Measurements from ENCODE around the gene HEATR1. TPM values are rescaled to one million over a fixed set of nuclear protein-coding genes. Genes with fewer than 3 reads are reported as not detected.

Gene HEATR1
- total and polyA plus RNA-seq, 9 donors = 13.3 to 23.1 (median 19.0) TPM

- no CpG with 5 or more reads among the region's 1 CpG for WGBS (ENCODE audit: insufficient coverage)
- no peak overlapping the region for H3K4me3 ChIP-seq (ENCODE audit: low read length)
- H3K36me3 ChIP-seq (ENCODE audit: control insufficient read depth, insufficient read depth, low read length) = peaks cover 16% of the 10 kb centered on the region
- DNase-seq = no peak
- no peak overlapping the region for H3K27ac ChIP-seq (ENCODE audit: low read length)
- no peaks in the 10 kb centered on the region for H3K4me1 ChIP-seq (ENCODE audit: control insufficient read depth, insufficient read depth, low read length)
- H3K27me3 ChIP-seq (ENCODE audit: control insufficient read depth, insufficient read depth, low read length) = no peaks in the 10 kb centered on the region
- no peaks in the 10 kb centered on the region for H3K9me3 ChIP-seq (replicated peaks; ENCODE audit: control insufficient read depth, low read depth, low read length)
Observed at GRCh38 chr1:236530286-236530685, 74.0 kb downstream of the HEATR1 start.

- no peaks in the 10 kb centered on the region for H3K27me3 ChIP-seq (ENCODE audit: control insufficient read depth, insufficient read depth, low read length)
- no peak for DNase-seq
- H3K4me3 ChIP-seq (ENCODE audit: low read length) = no peak overlapping the region
- H3K9me3 ChIP-seq (replicated peaks; ENCODE audit: control insufficient read depth, low read depth, low read length) = no peaks in the 10 kb centered on the region
- H3K4me1 ChIP-seq (ENCODE audit: control insufficient read depth, insufficient read depth, low read length) = peaks cover 6% of the 10 kb centered on the region
- no peak overlapping the region for H3K27ac ChIP-seq (ENCODE audit: low read length)
- H3K36me3 ChIP-seq (ENCODE audit: control insufficient read depth, insufficient read depth, low read length) = peaks cover 12% of the 10 kb centered on the region
- 100% methylated on average over 1 of the region's 3 CpGs for WGBS (ENCODE audit: insufficient coverage)
Observed at GRCh38 chr1:236526079-236526478, 78.2 kb downstream of the HEATR1 start.

- DNase-seq = no peak
- H3K27ac ChIP-seq (ENCODE audit: low read length) = peak overlapping the region; percentile 98
- no peaks in the 10 kb centered on the region for H3K9me3 ChIP-seq (replicated peaks; ENCODE audit: control insufficient read depth, low read depth, low read length)
- WGBS (ENCODE audit: insufficient coverage) = no CpG with 5 or more reads among the region's 3 CpGs
- peaks cover 12% of the 10 kb centered on the region for H3K36me3 ChIP-seq (ENCODE audit: control insufficient read depth, insufficient read depth, low read length)
- peak overlapping the region; percentile 74 for H3K4me3 ChIP-seq (ENCODE audit: low read length)
- peaks cover 6% of the 10 kb centered on the region for H3K4me1 ChIP-seq (ENCODE audit: control insufficient read depth, insufficient read depth, low read length)
- no peaks in the 10 kb centered on the region for H3K27me3 ChIP-seq (ENCODE audit: control insufficient read depth, insufficient read depth, low read length)
Observed at GRCh38 chr1:236524895-236525184, 79.5 kb downstream of the HEATR1 start.

GRCh38 chr1:236524142-236524894, 80.0 kb downstream of the HEATR1 start:
- WGBS (ENCODE audit: insufficient coverage) = 0% methylated on average over 21 of the region's 32 CpGs
- no peaks in the 10 kb centered on the region for H3K9me3 ChIP-seq (replicated peaks; ENCODE audit: control insufficient read depth, low read depth, low read length)

GRCh38 chr1:236523704-236524141, 80.6 kb downstream of the HEATR1 start, which contains the start of gene LGALS8:
LGALS8 (plus strand) TSS chr1:236523982; CDS start chr1:236526071, 2,089 bp downstream.
- Histone ChIP-seq H3K36me3 (ENCODE audit: control insufficient read depth, insufficient read depth, low read length) (peaks cover 12% of the 10 kb centered on the region), H3K4me3 (ENCODE audit: low read length) (peak within 1 kb of the TSS; percentile 74), H3K9me3 (replicated peaks; ENCODE audit: control insufficient read depth, low read depth, low read length) (no peaks in the 10 kb centered on the region), H3K27ac (ENCODE audit: low read length) (peak within 1 kb of the TSS; percentile 98), H3K27me3 (ENCODE audit: control insufficient read depth, insufficient read depth, low read length) (no peaks in the 10 kb centered on the region), H3K4me1 (ENCODE audit: control insufficient read depth, insufficient read depth, low read length) (peaks cover 6% of the 10 kb centered on the region)
- peak; percentile 94 for DNase-seq
- WGBS (ENCODE audit: insufficient coverage) = under 1% methylated on average over 34 of the region's 35 CpGs

More at GRCh38 chr1:236524142-236524894, 80.0 kb downstream of the HEATR1 start:
- Histone ChIP-seq H3K36me3 (ENCODE audit: control insufficient read depth, insufficient read depth, low read length) (peaks cover 12% of the 10 kb centered on the region), H3K4me1 (ENCODE audit: control insufficient read depth, insufficient read depth, low read length) (peaks cover 6% of the 10 kb centered on the region), H3K27ac (ENCODE audit: low read length) (peak overlapping the region; percentile 98), H3K27me3 (ENCODE audit: control insufficient read depth, insufficient read depth, low read length) (no peaks in the 10 kb centered on the region), H3K4me3 (ENCODE audit: low read length) (peak overlapping the region; percentile 74)
- peak; percentile 94 for DNase-seq

GRCh38 chr1:236522937-236523703, 81.2 kb downstream of the HEATR1 start:
- H3K4me3 ChIP-seq (ENCODE audit: low read length) = peak overlapping the region; percentile 74
- peaks cover 6% of the 10 kb centered on the region for H3K4me1 ChIP-seq (ENCODE audit: control insufficient read depth, insufficient read depth, low read length)
- no peak for DNase-seq
- WGBS (ENCODE audit: insufficient coverage) = 18% methylated on average over 24 of the region's 26 CpGs
- peaks cover 12% of the 10 kb centered on the region for H3K36me3 ChIP-seq (ENCODE audit: control insufficient read depth, insufficient read depth, low read length)
- no peaks in the 10 kb centered on the region for H3K27me3 ChIP-seq (ENCODE audit: control insufficient read depth, insufficient read depth, low read length)
- H3K27ac ChIP-seq (ENCODE audit: low read length) = peak overlapping the region; percentile 98
- no peaks in the 10 kb centered on the region for H3K9me3 ChIP-seq (replicated peaks; ENCODE audit: control insufficient read depth, low read depth, low read length)

- 58% methylated on average over 4 of the region's 4 CpGs for WGBS (ENCODE audit: insufficient coverage)
- peaks cover 11% of the 10 kb centered on the region for H3K4me1 ChIP-seq (ENCODE audit: control insufficient read depth, insufficient read depth, low read length)
- H3K4me3 ChIP-seq (ENCODE audit: low read length) = no peak overlapping the region
- H3K36me3 ChIP-seq (ENCODE audit: control insufficient read depth, insufficient read depth, low read length) = no peaks in the 10 kb centered on the region
- no peak for DNase-seq
- H3K27ac ChIP-seq (ENCODE audit: low read length) = no peak overlapping the region
- H3K9me3 ChIP-seq (replicated peaks; ENCODE audit: control insufficient read depth, low read depth, low read length) = no peaks in the 10 kb centered on the region
- no peaks in the 10 kb centered on the region for H3K27me3 ChIP-seq (ENCODE audit: control insufficient read depth, insufficient read depth, low read length)
Observed at GRCh38 chr1:236520445-236521005, 83.8 kb downstream of the HEATR1 start.

GRCh38 chr1:236518322-236518721, 86.0 kb downstream of the HEATR1 start:
- WGBS (ENCODE audit: insufficient coverage) = 100% methylated on average over 1 of the region's 5 CpGs
- Histone ChIP-seq H3K36me3 (ENCODE audit: control insufficient read depth, insufficient read depth, low read length) (no peaks in the 10 kb centered on the region), H3K27ac (ENCODE audit: low read length) (no peak overlapping the region), H3K27me3 (ENCODE audit: control insufficient read depth, insufficient read depth, low read length) (no peaks in the 10 kb centered on the region), H3K9me3 (replicated peaks; ENCODE audit: control insufficient read depth, low read depth, low read length) (no peaks in the 10 kb centered on the region), H3K4me3 (ENCODE audit: low read length) (no peak overlapping the region), H3K4me1 (ENCODE audit: control insufficient read depth, insufficient read depth, low read length) (peaks cover 9% of the 10 kb centered on the region)
- DNase-seq = no peak

GRCh38 chr1:236516929-236517704, 87.2 kb downstream of the HEATR1 start:
- no peak overlapping the region for H3K27ac ChIP-seq (ENCODE audit: low read length)
- WGBS (ENCODE audit: insufficient coverage) = no CpG with 5 or more reads among the region's 8 CpGs
- H3K9me3 ChIP-seq (replicated peaks; ENCODE audit: control insufficient read depth, low read depth, low read length) = no peaks in the 10 kb centered on the region
- peaks cover 5% of the 10 kb centered on the region for H3K4me1 ChIP-seq (ENCODE audit: control insufficient read depth, insufficient read depth, low read length)
- DNase-seq = peak; percentile 16
- no peaks in the 10 kb centered on the region for H3K27me3 ChIP-seq (ENCODE audit: control insufficient read depth, insufficient read depth, low read length)
- no peaks in the 10 kb centered on the region for H3K36me3 ChIP-seq (ENCODE audit: control insufficient read depth, insufficient read depth, low read length)
- no peak overlapping the region for H3K4me3 ChIP-seq (ENCODE audit: low read length)
